NCI-H2227 treated with DMSO at 0.1 percent for 48 hours (cell line): Measurements from ENCODE around the gene SCUBE3.

Experiments used
- DNase-seq: peaks from one replicate; lab custom pipeline; 2025; lab: John Stamatoyannopoulos, UW

SCUBE3 gene

GRCh38 chr6:35181933-35182612, 31.7 kb upstream of the SCUBE3 start:
- no peak for DNase-seq

- no peak for DNase-seq
Observed at GRCh38 chr6:35183281-35183680, 30.5 kb upstream of the SCUBE3 start.

GRCh38 chr6:35183935-35184334, 29.8 kb upstream of the SCUBE3 start:
- no peak for DNase-seq

- DNase-seq = no peak
Observed at GRCh38 chr6:35184580-35185301, 29.0 kb upstream of the SCUBE3 start.

- no peak for DNase-seq
Observed at GRCh38 chr6:35185302-35185681, 28.5 kb upstream of the SCUBE3 start.

GRCh38 chr6:35185971-35186370, 27.8 kb upstream of the SCUBE3 start:
- DNase-seq = no peak

GRCh38 chr6:35186571-35186970, 27.2 kb upstream of the SCUBE3 start:
- DNase-seq = no peak

GRCh38 chr6:35188886-35189285, 24.9 kb upstream of the SCUBE3 start:
- DNase-seq = no peak

GRCh38 chr6:35190306-35190705, 23.4 kb upstream of the SCUBE3 start:
- no peak for DNase-seq

GRCh38 chr6:35191889-35192288, 21.9 kb upstream of the SCUBE3 start:
- DNase-seq = no peak

GRCh38 chr6:35192301-35192860, 21.4 kb upstream of the SCUBE3 start:
- DNase-seq = no peak

GRCh38 chr6:35194390-35194789, 19.4 kb upstream of the SCUBE3 start:
- DNase-seq = no peak

GRCh38 chr6:35195120-35195780, 18.5 kb upstream of the SCUBE3 start:
- DNase-seq = no peak

GRCh38 chr6:35197196-35197595, 16.6 kb upstream of the SCUBE3 start:
- no peak for DNase-seq

- DNase-seq = no peak
Observed at GRCh38 chr6:35199866-35200265, 13.9 kb upstream of the SCUBE3 start.

- DNase-seq = peak; percentile 27
Observed at GRCh38 chr6:35202066-35202546, 11.7 kb upstream of the SCUBE3 start.

- no peak for DNase-seq
Observed at GRCh38 chr6:35203152-35203670, 10.5 kb upstream of the SCUBE3 start.

GRCh38 chr6:35203680-35204079, 10.1 kb upstream of the SCUBE3 start:
- DNase-seq = no peak

GRCh38 chr6:35206346-35206745, 7.4 kb upstream of the SCUBE3 start:
- DNase-seq = no peak

- no peak for DNase-seq
Observed at GRCh38 chr6:35208419-35208818, 5.3 kb upstream of the SCUBE3 start.

- DNase-seq = no peak
Observed at GRCh38 chr6:35209081-35209480, 4.7 kb upstream of the SCUBE3 start.

- no peak for DNase-seq
Observed at GRCh38 chr6:35209622-35210247, 4.0 kb upstream of the SCUBE3 start.
